ENCODE data around the gene ZNF184.

GRCh38 chr6:27407153-27407814, 65.6 kb downstream of the ZNF184 start:
- TF ChIP-seq, protein P1, sequence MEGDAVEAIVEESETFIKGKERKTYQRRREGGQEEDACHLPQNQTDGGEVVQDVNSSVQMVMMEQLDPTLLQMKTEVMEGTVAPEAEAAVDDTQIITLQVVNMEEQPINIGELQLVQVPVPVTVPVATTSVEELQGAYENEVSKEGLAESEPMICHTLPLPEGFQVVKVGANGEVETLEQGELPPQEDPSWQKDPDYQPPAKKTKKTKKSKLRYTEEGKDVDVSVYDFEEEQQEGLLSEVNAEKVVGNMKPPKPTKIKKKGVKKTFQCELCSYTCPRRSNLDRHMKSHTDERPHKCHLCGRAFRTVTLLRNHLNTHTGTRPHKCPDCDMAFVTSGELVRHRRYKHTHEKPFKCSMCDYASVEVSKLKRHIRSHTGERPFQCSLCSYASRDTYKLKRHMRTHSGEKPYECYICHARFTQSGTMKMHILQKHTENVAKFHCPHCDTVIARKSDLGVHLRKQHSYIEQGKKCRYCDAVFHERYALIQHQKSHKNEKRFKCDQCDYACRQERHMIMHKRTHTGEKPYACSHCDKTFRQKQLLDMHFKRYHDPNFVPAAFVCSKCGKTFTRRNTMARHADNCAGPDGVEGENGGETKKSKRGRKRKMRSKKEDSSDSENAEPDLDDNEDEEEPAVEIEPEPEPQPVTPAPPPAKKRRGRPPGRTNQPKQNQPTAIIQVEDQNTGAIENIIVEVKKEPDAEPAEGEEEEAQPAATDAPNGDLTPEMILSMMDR (conservative IDR thresholded peaks at IDR 0.05; ENCODE audit: low read length): no peak
- TF ChIP-seq EZH2phosphoT487 (IDR thresholded peaks at IDR 0.05; ENCODE audit: borderline replicate concordance): no peak
